GM21723 (cell line): Measurements from ENCODE around the gene MYL5.
"Not testable (repeated sequence)": the region's sequence is repeated elsewhere in the genome, so short reads cannot be mapped to it uniquely, and the experiment has no call there.

Experiments
- ATAC-seq: cut with Tn5 transposase; IDR thresholded peaks from one replicate; pipeline ENCODE4 v1.9.1; 2021; ENCODE audit warnings: mild to moderate bottlenecking, moderate library complexity; ENCODE audit not compliant: unreplicated experiment

MYL5 gene

DNA sequence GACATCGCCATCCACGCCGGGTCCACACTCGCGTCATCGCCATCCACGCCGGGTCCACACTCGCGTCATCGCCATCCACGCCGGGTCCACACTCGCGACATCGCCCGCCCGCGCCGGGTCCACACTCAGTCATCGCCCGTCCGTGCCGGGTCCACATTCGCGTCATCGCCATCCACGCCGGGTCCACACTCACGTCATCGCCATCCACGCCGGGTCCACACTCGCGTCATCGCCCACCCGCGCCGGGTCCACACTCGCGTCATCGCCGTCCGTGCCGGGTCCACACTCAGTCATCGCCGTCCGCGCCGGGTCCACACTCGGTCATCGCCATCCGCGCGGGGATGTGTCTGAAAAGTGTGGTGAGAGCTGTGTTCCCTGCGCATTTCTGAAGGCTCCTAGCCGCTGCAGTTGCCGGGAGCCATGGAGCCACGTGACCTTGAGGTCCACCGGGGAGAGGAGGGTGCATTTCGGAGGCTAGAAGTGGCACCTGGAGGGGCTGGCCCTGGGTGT lies 48.6 kb downstream of the MYL5 start:
- no peak for ATAC-seq

DNA sequence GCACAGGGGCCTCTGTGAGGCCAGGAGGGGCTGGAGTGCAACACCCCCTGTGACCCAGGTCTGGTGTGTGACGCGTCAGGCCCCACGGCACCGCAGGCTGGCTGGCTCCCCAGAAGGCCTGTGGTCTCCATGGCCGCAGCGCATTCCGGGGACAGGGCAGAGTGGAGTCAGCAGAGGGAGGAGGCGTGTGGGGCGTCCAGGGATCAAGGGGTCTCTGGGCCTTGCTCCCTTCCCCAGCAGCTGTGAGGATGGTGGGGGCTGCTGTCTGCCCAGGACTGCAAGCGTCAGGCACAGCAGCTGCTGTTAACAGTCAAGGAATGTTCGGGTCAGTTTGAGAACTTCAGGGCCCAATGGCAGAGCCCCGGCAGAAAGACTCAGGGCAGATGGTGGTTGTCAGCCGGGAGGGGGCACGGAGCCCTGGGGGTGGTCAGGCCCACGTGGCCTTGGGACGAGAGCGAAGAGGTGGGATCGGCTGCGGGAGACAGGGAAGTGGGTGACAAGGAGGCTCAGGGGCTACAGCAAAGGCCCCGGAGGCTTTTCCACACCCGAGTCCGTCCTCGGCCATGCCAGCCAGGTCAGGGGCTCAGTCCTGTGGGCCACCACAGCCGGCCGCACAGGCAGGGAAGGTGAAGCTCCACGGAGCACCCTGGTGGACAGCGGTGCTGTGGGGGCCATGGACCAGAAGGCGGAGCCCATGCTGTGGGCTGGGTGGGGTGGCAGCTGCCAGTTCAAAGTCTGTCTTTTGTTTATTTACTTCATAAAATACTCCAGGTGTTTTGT lies 49.6 kb downstream of the MYL5 start:
- ATAC-seq = no peak

DNA sequence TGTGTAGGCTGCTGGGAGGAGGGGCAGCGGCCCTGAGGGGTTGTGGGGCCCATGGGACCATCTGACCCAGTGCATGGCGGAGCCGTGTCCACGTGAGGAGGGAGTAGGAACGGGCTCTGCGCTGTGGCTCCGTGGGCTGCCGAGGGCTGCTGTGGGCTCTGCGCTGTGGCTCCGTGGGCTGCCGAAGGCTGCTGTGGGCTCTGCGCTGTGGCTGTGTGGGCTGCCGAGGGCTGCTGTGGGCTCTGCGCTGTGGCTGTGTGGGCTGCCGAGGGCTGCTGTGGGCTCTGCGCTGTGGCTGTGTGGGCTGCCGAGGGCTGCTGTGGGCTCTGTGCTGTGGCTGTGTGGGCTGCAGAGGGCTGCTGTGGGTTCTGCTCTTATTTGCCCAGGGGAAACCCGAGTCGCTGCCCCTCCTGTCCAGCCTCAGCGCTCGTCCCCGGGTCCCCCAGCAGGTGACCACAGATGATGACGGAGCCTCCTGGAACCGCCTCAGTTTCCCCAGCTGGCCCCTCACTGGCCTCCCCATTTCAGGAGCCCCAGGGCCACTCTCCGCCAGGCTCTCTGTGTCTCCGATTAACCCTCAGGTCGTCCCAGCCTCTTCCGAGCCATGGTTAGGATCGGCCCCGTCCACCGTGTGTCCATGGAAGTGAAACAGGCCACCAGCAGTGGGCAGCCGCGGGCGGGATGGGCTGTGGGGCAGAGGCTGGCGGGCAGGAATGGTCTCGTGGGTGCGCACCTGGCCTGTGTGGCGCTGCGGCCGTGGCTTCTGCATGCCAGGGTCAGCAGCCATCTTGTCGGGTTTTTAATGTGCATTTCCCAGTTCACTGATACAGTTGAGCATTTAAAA lies 51.3 kb downstream of the MYL5 start:
- ATAC-seq = no peak

DNA sequence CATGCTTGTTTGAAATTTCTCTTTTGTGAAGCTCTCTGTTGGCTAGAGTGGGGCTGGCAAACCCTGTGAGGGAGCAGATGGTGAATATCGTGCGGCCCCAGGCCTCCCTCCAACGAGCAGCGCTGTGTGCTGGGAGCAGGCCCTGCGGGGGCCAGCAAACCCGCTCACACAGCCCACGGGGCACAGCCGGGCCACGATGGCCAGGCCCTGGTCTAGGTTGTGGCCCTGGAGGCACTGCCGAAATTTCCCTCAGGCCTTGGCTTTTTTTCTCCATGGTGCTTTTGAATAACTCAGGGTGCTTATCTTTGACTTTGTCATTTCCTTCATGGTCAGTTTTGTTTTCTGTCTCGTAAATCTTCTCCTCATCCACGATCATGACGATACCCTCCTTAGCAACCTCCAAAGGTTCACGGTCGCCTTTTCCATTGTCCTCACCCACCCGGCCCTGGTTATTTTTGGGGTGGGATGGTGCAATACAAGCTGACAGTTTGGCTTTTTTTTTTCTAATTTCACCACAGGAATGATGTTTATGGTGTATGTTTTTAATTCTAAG lies 52.0 kb downstream of the MYL5 start:
- no peak for ATAC-seq

DNA sequence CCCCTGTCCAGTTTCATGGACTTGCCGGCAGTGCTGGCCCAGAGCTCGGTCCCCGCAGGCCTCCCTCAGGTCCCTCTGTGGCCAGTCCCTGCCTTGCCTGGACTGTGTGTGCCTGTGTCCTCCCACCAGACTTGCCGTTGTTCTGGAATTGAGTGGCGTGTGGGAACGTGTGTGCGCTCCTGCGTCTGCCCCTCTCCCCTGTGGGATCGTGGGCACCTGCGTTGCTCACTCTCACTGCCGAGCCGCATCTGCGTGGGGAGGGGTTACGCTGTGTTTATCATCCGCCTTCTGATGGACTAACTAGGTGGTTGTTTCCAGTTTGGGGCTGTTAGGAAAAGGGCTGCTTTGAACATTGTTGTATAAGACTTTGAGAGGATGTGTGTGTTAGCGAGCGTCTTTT lies 52.5 kb downstream of the MYL5 start:
- ATAC-seq = no peak

GRCh38 chr4:727576-727975 lies 53.2 kb downstream of the MYL5 start:
- no peak for ATAC-seq

DNA sequence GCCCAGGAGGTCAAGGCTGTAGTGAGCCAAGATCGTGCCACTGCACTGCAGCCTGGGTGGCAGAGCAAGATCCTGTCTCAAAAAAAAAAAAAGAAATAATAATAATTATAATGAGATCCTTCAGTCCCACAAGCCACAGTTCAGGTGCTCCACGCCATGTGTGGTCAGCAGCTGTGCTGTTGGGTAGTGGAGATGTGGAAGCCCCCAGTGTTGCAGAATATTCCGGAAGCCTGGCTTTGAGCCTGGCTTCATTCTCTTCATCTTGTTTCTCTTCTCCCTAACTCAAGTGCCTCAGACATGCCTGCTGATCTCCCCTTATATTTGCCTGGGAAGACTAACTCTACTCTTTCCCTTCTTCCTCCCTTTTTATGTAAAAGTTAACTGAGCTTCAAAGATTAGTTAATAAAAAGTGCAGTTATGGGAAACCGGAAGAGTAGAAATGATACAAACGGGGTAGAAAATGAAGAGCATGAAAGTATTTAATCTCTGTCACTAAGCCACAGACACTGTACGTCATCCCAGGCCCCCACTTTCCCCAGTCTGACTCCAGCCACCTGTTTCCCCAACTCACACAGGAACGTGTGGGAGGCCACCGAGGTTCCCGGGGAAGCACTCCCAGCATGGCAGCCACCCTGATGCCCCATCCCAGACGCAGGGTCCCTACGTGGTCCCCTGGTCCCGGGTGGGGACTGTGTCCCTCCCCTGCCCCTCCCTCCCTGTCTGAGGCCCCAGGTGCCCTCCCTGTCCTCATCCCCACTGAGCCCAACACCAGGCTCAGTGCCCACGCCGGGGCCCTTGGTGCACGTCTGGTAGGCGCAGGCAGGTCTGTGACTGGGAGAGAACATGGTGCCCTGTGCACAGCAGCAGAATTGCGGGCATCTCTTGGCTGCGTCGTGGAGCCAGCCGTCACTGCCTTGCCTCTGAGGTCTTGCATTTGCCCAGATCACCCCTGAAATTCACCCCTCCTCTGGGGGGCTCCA lies 55.3 kb downstream of the MYL5 start:
- ATAC-seq = no peak

DNA sequence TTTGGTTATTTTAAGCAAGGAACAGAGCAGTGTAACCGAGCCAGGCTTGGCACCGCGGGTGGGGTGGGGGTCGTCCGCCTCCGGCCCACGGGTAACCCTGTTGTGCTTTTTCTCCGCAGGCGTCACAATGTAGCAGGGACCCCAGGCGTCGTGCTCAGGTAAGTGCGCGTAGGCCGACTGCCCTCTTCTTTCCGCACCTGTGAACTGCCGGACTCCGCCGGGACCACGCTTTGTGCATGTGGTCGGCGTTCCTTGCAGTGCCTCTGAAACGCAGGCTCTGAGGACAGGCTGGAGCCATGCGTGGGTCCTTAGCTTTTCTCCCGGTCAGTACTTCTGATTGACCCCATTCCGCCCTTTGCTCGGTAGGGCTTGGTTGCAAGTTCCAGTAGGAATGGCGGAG lies 56.2 kb downstream of the MYL5 start:
- ATAC-seq = no peak

GRCh38 chr4:730946-731904 lies 56.9 kb downstream of the MYL5 start:
- ATAC-seq = not testable (repeated sequence)
